ENCODE data around the gene WDR18.

GRCh38 chr19:993361-993830 lies 9.3 kb downstream of the WDR18 start:
- TF ChIP-seq CTCF (conservative IDR thresholded peaks at IDR 0.05; ENCODE audit: low read length): no peak
- no peak for TF ChIP-seq EZH2phosphoT487 (IDR thresholded peaks at IDR 0.05; ENCODE audit: borderline replicate concordance)

All from Loucy (cell line).